VCaP (cell line): Measurements from ENCODE around the gene PDK4.

Experiments used
- H3K27ac ChIP-seq: fragments of 450-650 bp; 2 replicates; pipeline ENCODE4 v1.5.1; 2017
- TF ChIP-seq, protein P1 (sequence below): fragments of 450-650 bp; conservative IDR thresholded peaks from 2 replicates; pipeline ENCODE4 v1.5.1; 2017; ENCODE audit warnings: mild to moderate bottlenecking, moderate library complexity

PDK4 gene

DNA sequence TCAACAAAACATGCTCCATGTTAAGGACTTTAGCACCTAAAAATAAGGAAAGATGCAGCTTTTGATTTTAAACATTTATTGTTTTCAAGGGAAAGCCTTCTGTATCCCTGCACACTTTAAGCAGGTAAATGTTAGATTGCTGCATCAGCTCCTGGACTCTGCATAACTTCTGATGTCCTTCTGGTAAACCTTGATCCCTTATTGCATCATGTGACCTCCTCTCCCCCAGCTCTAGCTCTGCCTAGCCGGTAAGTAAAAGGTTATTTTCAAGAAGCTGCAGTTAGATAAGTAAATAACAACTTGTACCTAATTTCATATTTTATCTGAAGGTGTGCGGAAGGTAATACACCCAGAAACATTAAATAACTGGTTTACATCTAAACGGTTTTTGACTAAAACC, 37.5 kb downstream of the PDK4 start:
- no peak overlapping the region for H3K27ac ChIP-seq
- TF ChIP-seq, protein P1, sequence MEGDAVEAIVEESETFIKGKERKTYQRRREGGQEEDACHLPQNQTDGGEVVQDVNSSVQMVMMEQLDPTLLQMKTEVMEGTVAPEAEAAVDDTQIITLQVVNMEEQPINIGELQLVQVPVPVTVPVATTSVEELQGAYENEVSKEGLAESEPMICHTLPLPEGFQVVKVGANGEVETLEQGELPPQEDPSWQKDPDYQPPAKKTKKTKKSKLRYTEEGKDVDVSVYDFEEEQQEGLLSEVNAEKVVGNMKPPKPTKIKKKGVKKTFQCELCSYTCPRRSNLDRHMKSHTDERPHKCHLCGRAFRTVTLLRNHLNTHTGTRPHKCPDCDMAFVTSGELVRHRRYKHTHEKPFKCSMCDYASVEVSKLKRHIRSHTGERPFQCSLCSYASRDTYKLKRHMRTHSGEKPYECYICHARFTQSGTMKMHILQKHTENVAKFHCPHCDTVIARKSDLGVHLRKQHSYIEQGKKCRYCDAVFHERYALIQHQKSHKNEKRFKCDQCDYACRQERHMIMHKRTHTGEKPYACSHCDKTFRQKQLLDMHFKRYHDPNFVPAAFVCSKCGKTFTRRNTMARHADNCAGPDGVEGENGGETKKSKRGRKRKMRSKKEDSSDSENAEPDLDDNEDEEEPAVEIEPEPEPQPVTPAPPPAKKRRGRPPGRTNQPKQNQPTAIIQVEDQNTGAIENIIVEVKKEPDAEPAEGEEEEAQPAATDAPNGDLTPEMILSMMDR, result no peak

GRCh38 chr7:95556777-95557176, 39.5 kb downstream of the PDK4 start:
- no peak overlapping the region for H3K27ac ChIP-seq
- TF ChIP-seq, protein P1, result no peak

GRCh38 chr7:95553939-95554338, 42.4 kb downstream of the PDK4 start:
- TF ChIP-seq, protein P1, result no peak
- H3K27ac ChIP-seq, result no peak overlapping the region

DNA sequence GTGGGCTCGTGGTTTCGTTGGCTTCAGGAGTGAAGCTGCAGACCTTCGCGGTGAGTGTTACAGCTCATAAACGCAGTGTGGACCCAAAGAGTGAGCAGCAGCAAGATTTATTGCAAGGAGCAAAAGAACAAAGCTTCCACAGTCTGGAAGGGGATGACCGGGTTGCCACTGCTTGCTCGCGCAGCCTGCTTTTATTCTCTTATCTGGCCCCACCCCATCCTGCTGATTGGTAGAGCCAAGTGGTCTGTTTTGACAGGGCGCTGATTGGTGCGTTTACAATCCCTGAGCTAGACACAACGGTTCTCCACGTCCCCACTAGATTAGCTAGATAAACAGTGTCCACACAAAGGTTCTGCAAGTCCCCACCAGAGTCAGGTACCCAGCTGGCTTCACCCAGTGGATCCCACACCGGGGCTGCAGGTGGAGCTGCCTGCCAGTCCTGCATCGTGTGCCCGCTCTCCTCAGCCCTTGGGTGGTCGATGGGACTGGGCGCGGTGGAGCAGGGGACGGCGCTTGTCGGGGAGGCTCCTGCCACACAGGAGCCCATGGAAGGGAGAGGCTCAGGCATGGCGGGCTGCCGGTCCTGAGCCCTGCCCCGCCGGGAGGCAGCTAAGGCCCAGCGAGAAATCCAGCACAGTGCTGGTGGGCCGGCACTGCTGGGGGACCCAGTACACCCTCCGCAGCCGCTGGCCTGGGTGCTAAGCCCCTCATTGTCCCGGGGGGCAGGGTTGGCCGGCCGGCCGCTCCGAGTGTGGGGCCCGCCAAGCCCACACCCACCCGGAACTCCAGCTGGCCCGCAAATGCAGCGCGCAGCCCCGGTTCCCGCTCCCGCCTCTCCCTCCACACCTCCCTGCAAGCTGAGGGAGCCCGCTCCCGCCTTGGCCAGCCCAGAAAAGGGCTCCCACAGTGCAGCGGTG, 44.0 kb downstream of the PDK4 start:
- peak overlapping the region; percentile 95 for H3K27ac ChIP-seq

GRCh38 chr7:95550546-95550945, 45.8 kb downstream of the PDK4 start:
- peak overlapping the region; percentile 95 for H3K27ac ChIP-seq
- TF ChIP-seq, protein P1, result no peak

- TF ChIP-seq, protein P1, result no peak
- peak overlapping the region; percentile 95 for H3K27ac ChIP-seq
These were observed 46.3 kb downstream of the PDK4 start for GRCh38 chr7:95549818-95550529.

DNA sequence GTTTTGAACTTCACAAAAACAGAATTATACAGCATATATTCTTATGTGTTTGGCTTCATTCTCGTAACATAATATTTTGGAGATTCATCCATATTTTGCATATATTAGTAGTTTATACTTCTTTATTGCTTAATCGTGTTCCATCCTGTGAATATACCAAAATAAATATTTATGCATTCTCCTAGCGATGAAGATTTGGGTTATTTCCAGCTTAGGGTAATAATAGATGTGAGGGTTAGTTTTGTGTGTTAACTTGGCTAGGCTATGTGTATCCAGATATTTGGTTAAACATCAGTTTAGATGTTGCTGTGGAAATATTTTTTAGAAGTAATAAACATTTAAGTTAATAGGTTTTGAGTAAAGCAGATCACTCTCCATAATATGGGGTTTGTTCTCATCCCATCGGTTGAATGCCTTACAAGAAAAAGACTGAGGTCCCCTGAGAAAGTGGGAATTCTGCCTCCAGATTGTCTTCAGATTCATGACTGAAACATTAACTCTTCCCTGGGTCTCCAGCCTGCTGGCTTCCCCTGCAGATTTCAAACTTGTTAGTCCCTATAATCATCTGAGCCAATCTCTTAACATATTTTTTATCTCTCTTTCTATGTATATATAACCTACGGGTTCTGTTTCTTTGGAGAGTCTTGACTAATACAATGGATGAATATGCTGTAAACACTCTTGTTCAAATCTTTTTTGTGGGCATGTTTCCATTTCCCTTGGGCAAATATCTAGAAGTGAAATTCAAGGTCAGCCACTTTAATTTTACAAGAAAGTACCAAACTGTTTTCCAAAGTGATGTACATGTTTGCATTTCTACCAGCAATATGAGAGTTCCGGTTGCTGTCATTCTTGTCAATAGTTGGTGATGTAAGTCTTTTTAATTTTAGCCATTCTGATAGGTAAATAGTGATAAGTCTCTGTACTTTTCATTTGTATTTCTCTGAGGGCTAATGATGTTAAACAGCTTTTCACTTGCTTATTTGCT, 48.7 kb downstream of the PDK4 start:
- TF ChIP-seq, protein P1, result no peak
- peak overlapping the region; percentile 95 for H3K27ac ChIP-seq
